HCT116 (cell line): ENCODE data around the gene ASAP2. TPM values are rescaled to one million over a fixed set of nuclear protein-coding genes. Genes with fewer than 3 reads are reported as not detected.

Experiments used
- ATAC-seq: fragments of 200-7000 bp; cut with Tn5 transposase; 2 replicates; pipeline ENCODE4 v1.9.1; 2020; ENCODE audit warnings: mild to moderate bottlenecking, moderate library complexity
- BruUV-seq: library from RNA; stranded (reverse); fragments of 400-500 nt; replicated peaks from 2 replicates; lab custom pipeline; 2021; lab: Mats Ljungman, UMichigan
- CTCF ChIA-PET: fragments of 300-600 bp; sonication (Branson Sonifier 250); formaldehyde crosslinking; loops from one replicate; lab custom pipeline; 2021; ENCODE audit warnings: antibody characterized with exemption; lab: Charles Lee
- POLR2A ChIA-PET: fragments of 300-600, 350-600 bp; sonication (Branson Sonifier 250); formaldehyde crosslinking; loops from one replicate; lab custom pipeline; 2021; ENCODE audit warnings: antibody characterized with exemption; lab: Charles Lee
- RAD21 ChIA-PET, 2 experiments: fragments of 300-600 bp; sonication (Branson Sonifier 250); formaldehyde crosslinking; loops; one replicate each; lab custom pipeline; 2023; ENCODE audit warnings: low total read pairs in 2 of 2; ENCODE audit not compliant: uncharacterized antibody in 2 of 2, unreplicated experiment in 2 of 2, low non-redundant PET in 1 of 2; lab: Charles Lee
- DNase-seq: peaks from one replicate; pipeline ENCODE4 v3.0.0-alpha.2; 2010; ENCODE audit warnings: low read depth, low spot score
- H2AFZ ChIP-seq: fragments of 200-600 bp; shearing (Covaris generic), sonication (generic); 2 replicates; pipeline ENCODE4 v1.6.1; 2017; ENCODE audit warnings: low read depth, mixed run types, mixed read lengths, antibody characterized with exemption, low read length; ENCODE audit not compliant: poor library complexity, severe bottlenecking
- H3K27ac ChIP-seq: 2 replicates; pipeline ENCODE4 v1.5.1; 2012; ENCODE audit warnings: low read depth, low read length
- H3K27me3 ChIP-seq: fragments of 200-600 bp; sonication (generic); 2 replicates; pipeline ENCODE4 v1.6.1; 2016; ENCODE audit warnings: mixed run types, low read length, mixed read lengths; ENCODE audit not compliant: insufficient read depth
- H3K36me3 ChIP-seq, 2 experiments: fragments of 200-500 bp in 1 of 2; fragments of 200-600 bp in 1 of 2; sonication (Bioruptor generic) in 1 of 2; sonication (generic) in 1 of 2; 2 replicates each; pipeline versions ENCODE4 v1.5.1 to v1.6.1; 2014 to 2016; ENCODE audit warnings: low read length in 2 of 2, inconsistent platforms in 1 of 2, mixed read lengths in 1 of 2, mixed run types in 1 of 2; ENCODE audit not compliant: insufficient read depth in 2 of 2, control insufficient read depth in 1 of 2
- H3K4me1 ChIP-seq, 2 experiments: fragments of 200-600 bp in 1 of 2; sonication (generic) in 1 of 2; 2 replicates each; pipeline versions ENCODE4 v1.5.1 to v1.6.1; 2012 to 2017; ENCODE audit warnings: low read length in 2 of 2, inconsistent platforms in 1 of 2, mild to moderate bottlenecking in 1 of 2, mixed read lengths in 1 of 2, mixed run types in 1 of 2, moderate library complexity in 1 of 2; ENCODE audit not compliant: insufficient read depth in 2 of 2, control insufficient read depth in 1 of 2
- H3K4me2 ChIP-seq: fragments of 200-600 bp; sonication (generic); 2 replicates; pipeline ENCODE4 v1.6.1; 2017; ENCODE audit warnings: mixed run types, low read length, mixed read lengths
- H3K4me3 ChIP-seq, 2 experiments: fragments of 200-600 bp in 1 of 2; sonication (generic) in 1 of 2; replicated peaks in 1 of 2; 2 replicates each; pipeline ENCODE4 v1.5.1; 2011 to 2016; ENCODE audit warnings: low read length in 2 of 2, control low read depth in 1 of 2, low read depth in 1 of 2, mild to moderate bottlenecking in 1 of 2, mixed read lengths in 1 of 2, mixed run types in 1 of 2
- H3K79me2 ChIP-seq: fragments of 200-600 bp; sonication (generic); 2 replicates; pipeline ENCODE4 v1.6.1; 2017; ENCODE audit warnings: mild to moderate bottlenecking, mixed run types, low read length, moderate library complexity, mixed read lengths; ENCODE audit not compliant: insufficient read depth
- H3K9ac ChIP-seq: fragments of 200-600 bp; sonication (generic); 2 replicates; pipeline ENCODE4 v1.6.1; 2016; ENCODE audit warnings: low read length, mixed read lengths
- H3K9me2 ChIP-seq: fragments of 200-600 bp; sonication (generic), shearing (Covaris generic); 2 replicates; pipeline ENCODE4 v1.6.1; 2017; ENCODE audit warnings: mixed run types, mild to moderate bottlenecking, moderate library complexity; ENCODE audit not compliant: insufficient read depth
- H3K9me3 ChIP-seq, 2 experiments: fragments of 200-500 bp in 1 of 2; fragments of 200-600 bp in 1 of 2; sonication (Bioruptor generic) in 1 of 2; sonication (generic) in 1 of 2; 2 replicates each; pipeline ENCODE4 v1.6.1; 2014 to 2017; ENCODE audit warnings: low read length in 2 of 2, mixed read lengths in 2 of 2, inconsistent platforms in 1 of 2, low read depth in 1 of 2, mild to moderate bottlenecking in 1 of 2, mixed run types in 1 of 2, moderate library complexity in 1 of 2; ENCODE audit not compliant: control insufficient read depth in 1 of 2, insufficient read depth in 1 of 2
- H4K20me1 ChIP-seq: fragments of 200-600 bp; sonication (generic), shearing (Covaris generic); 2 replicates; pipeline ENCODE4 v1.6.1; 2017; ENCODE audit warnings: mixed run types, mild to moderate bottlenecking, moderate library complexity; ENCODE audit not compliant: insufficient read depth
- ATF3 ChIP-seq: IDR thresholded peaks from 2 replicates; pipeline ENCODE4 v1.6.1; 2012
- CBX3 ChIP-seq: IDR thresholded peaks from 2 replicates; pipeline ENCODE4 v1.6.1; 2012; ENCODE audit warnings: low read depth
- CTCF ChIP-seq, 3 experiments: fragments of 200-600 bp in 1 of 3; sonication (generic) in 1 of 3; IDR thresholded peaks in 2 of 3; conservative IDR thresholded peaks in 1 of 3; 2 replicates each; pipeline ENCODE4 v1.5.1; 2012 to 2017; ENCODE audit warnings: low read depth in 2 of 3, low read length in 2 of 3, antibody characterized with exemption in 1 of 3, borderline replicate concordance in 1 of 3, control low read depth in 1 of 3, mild to moderate bottlenecking in 1 of 3, mixed read lengths in 1 of 3, mixed run types in 1 of 3, moderate library complexity in 1 of 3; ENCODE audit not compliant: insufficient read depth in 1 of 3
- EGR1 ChIP-seq: IDR thresholded peaks from 2 replicates; pipeline ENCODE4 v1.6.1; 2012; ENCODE audit warnings: low read depth
- ELF1 ChIP-seq: IDR thresholded peaks from 2 replicates; pipeline ENCODE4 v1.6.1; 2012; ENCODE audit warnings: low read depth, borderline replicate concordance
- FOSL1 ChIP-seq: IDR thresholded peaks from 2 replicates; pipeline ENCODE4 v1.6.1; 2012; ENCODE audit warnings: low read depth
- JUND ChIP-seq: IDR thresholded peaks from 2 replicates; pipeline ENCODE4 v1.6.1; 2012
- POLR2A ChIP-seq: IDR thresholded peaks from 2 replicates; pipeline ENCODE4 v1.7.0; 2011; ENCODE audit warnings: borderline replicate concordance; ENCODE audit not compliant: insufficient read depth, insufficient read length; ENCODE audit errors: extremely low read depth
- POLR2AphosphoS5 ChIP-seq: IDR thresholded peaks from 2 replicates; pipeline ENCODE4 v1.6.1; 2011; ENCODE audit warnings: mild to moderate bottlenecking, low read depth, low read length, moderate library complexity
- RAD21 ChIP-seq: IDR thresholded peaks from 2 replicates; pipeline ENCODE4 v1.6.1; 2012; ENCODE audit warnings: low read depth, mild to moderate bottlenecking
- REST ChIP-seq: IDR thresholded peaks from 2 replicates; pipeline ENCODE4 v1.6.1; 2012; ENCODE audit warnings: low read depth
- SP1 ChIP-seq: IDR thresholded peaks from 2 replicates; pipeline ENCODE4 v1.6.1; 2012; ENCODE audit warnings: low read depth
- SRF ChIP-seq: IDR thresholded peaks from 2 replicates; pipeline ENCODE4 v1.6.1; 2012; ENCODE audit warnings: low read depth
- TCF7L2 ChIP-seq: IDR thresholded peaks from 2 replicates; pipeline ENCODE4 v1.7.0; 2011; ENCODE audit warnings: borderline replicate concordance, inconsistent platforms; ENCODE audit not compliant: insufficient read depth, insufficient read length; ENCODE audit errors: extremely low read depth
- YY1 ChIP-seq: IDR thresholded peaks from 2 replicates; pipeline ENCODE4 v1.6.1; 2011; ENCODE audit warnings: low read length, low read depth, moderate library complexity, mild to moderate bottlenecking; ENCODE audit not compliant: insufficient replicate concordance; ENCODE audit errors: extremely low read depth
- ZBTB33 ChIP-seq: IDR thresholded peaks from 2 replicates; pipeline ENCODE4 v1.6.1; 2011; ENCODE audit warnings: mild to moderate bottlenecking, low read length, moderate library complexity; ENCODE audit not compliant: insufficient replicate concordance; ENCODE audit errors: extremely low read depth
- ZFX ChIP-seq: fragments of 450-650 bp; IDR thresholded peaks from 2 replicates; pipeline ENCODE4 v1.6.1; 2017
- ZNF274 ChIP-seq: fragments of 200-500 bp; sonication (Bioruptor generic); IDR thresholded peaks from 2 replicates; pipeline ENCODE4 v1.6.1; 2014; ENCODE audit warnings: mild to moderate bottlenecking, low read depth, low read length, inconsistent platforms
- intact Hi-C: fragments of 100-400 bp; cut with micrococcal nuclease; formaldehyde crosslinking; loops from 2 replicates; pipeline ENCODE4 v1.10.0; 2022
- total RNA-seq: library from RNA; stranded (reverse); gene quantifications from one replicate; pipeline ENCODE4 v1.2.1, GENCODE V29; 2021; ENCODE audit not compliant: unreplicated experiment
- TF ChIP-seq, protein P1 (sequence below): IDR thresholded peaks from 2 replicates; pipeline ENCODE4 v1.6.1; 2012

Gene ASAP2
- total RNA-seq, 1 experiment from 2014 or later, result 16.5 TPM

DNA sequence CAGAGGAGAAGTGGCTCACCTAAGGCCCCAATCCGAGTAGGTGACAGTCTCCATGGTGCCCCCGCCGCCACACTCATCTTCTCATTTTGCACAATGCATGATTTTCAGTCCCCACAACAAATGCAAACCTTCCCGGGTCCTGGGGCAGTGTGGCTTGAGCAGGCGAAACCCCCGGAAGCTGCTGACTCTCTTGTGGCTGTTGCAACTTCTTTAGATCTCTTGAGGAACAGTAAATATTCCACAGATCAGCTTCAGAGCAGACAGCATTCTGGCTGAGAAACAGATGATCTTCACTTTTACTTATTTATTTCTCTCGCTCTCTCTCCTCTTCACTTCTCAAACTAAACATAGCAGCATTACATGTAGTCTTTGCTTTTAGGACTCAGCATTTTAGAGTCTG is 51.9 kb downstream of the ASAP2 start:
- no peak for ATAC-seq
- intact Hi-C loops, result no loop called here
- H2AFZ ChIP-seq, result no peak overlapping the region
- no peak overlapping the region for H3K4me3 ChIP-seq
- RAD21 ChIA-PET, result no interaction called here
- BruUV-seq, result no TSS peak
- no peaks in the 10 kb centered on the region for H3K9me2 ChIP-seq
- H3K27ac ChIP-seq, result no peak overlapping the region
- no peaks in the 10 kb centered on the region for H3K27me3 ChIP-seq
- H3K79me2 ChIP-seq, result peaks cover 13% of the 10 kb centered on the region
- no peak for TF ChIP-seq ZBTB33
- no peak for TF ChIP-seq SRF
- no peak for TF ChIP-seq JUND
- TF ChIP-seq REST, result no peak
- no peak for TF ChIP-seq CTCF (IDR thresholded peaks at IDR 0.05 in 2 of 3, conservative IDR thresholded peaks at IDR 0.05 in 1 of 3; ENCODE audit: borderline replicate concordance in 1 of 3, insufficient read depth in 1 of 3, low read depth in 2 of 3, low read length in 2 of 3)
- TF ChIP-seq ATF3, result no peak
- no peak for TF ChIP-seq TCF7L2
- TF ChIP-seq, protein P1, sequence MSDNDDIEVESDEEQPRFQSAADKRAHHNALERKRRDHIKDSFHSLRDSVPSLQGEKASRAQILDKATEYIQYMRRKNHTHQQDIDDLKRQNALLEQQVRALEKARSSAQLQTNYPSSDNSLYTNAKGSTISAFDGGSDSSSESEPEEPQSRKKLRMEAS, result no peak
- TF ChIP-seq CBX3, result no peak
- TF ChIP-seq SP1, result no peak
- TF ChIP-seq RAD21, result no peak
- no peak for TF ChIP-seq EGR1
- no peak for TF ChIP-seq YY1
- TF ChIP-seq FOSL1, result no peak
- TF ChIP-seq ZFX, result no peak
- TF ChIP-seq ELF1, result no peak
- TF ChIP-seq POLR2AphosphoS5, result no peak
- no peak for TF ChIP-seq ZNF274
- TF ChIP-seq POLR2A, result no peak
- H3K4me2 ChIP-seq, result no peak overlapping the region
- POLR2A ChIA-PET, result interaction anchor here (0.7 to 1.0 kb wide), 2 partner anchors 24 to 83 kb away, joined by 4 read pairs; no protein-coding TSS in a partner anchor
- no peaks in the 10 kb centered on the region for H3K36me3 ChIP-seq
- no peaks in the 10 kb centered on the region for H4K20me1 ChIP-seq
- CTCF ChIA-PET, result no interaction called here
- no peaks in the 10 kb centered on the region for H3K9me3 ChIP-seq
- DNase-seq, result no peak
- peaks cover 4% of the 10 kb centered on the region in 2 experiments; a peak in 1 of 4 replicates for H3K4me1 ChIP-seq
- H3K9ac ChIP-seq, result no peak overlapping the region
